Hippocampal formation (tissue), 2 donors: Measurements from ENCODE around the gene ASTN2.
"Not testable (repeated sequence)": the region's sequence is repeated elsewhere in the genome, so short reads cannot be mapped to it uniquely, and the experiment has no call there.

Source experiments
- DNase-seq, 2 donors: peaks; one replicate each; lab custom pipeline; 2025; lab: John Stamatoyannopoulos, UW

Gene ASTN2

GRCh38 chr9:116924462-116925110 is 490.3 kb downstream of the ASTN2 start:
- no peak for DNase-seq

DNA sequence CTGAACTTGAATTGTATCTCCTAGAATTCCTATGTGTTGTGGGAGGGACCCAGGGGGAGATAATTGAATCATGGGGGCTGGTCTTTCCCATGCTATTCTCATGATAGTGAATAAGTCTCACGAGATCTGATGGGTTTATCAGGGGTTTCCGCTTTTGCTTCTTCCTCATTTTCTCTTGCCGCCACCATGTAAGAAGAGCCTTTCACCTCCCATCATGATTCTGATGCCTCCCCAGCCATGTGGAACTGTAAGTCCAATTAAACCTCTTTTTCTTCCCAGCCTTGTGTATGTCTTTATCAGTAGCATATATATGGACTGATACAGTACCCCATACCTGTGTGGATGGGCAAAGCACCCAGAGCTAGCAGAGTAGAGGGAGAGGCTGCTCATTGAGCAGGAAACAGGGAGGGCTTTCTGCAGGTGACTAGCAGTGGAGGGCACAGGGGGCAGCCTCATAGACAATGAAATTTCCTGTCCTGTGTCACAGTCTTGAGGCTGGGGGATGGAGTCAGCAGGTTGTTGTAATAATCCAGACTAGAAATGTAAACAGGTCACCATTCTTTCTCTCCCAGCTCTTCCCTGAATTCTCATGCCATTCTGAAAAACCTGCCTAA is 496.9 kb downstream of the ASTN2 start:
- DNase-seq = not testable (repeated sequence)

GRCh38 chr9:116913536-116913935 is 501.3 kb downstream of the ASTN2 start:
- DNase-seq = peak in 1 of 2 donors; percentile 28

DNA sequence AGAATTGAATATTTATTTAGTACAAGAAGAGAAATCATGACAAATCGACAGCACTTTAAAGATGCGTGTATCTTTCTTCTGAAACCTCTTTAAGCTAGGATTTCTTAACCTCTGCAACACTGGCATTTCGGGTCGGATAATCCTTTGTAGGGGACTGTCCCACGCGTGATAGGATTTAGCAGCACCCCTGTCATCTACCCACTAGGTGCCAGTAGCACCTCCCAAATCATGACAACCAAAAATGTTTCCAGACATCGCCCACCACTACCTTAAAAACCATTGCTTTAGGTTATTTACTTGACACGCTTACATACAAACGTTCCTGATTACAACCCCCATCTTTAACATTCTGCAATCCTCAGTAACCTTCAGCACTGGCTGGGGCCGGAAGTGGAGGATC is 504.7 kb downstream of the ASTN2 start:
- no peak for DNase-seq

DNA sequence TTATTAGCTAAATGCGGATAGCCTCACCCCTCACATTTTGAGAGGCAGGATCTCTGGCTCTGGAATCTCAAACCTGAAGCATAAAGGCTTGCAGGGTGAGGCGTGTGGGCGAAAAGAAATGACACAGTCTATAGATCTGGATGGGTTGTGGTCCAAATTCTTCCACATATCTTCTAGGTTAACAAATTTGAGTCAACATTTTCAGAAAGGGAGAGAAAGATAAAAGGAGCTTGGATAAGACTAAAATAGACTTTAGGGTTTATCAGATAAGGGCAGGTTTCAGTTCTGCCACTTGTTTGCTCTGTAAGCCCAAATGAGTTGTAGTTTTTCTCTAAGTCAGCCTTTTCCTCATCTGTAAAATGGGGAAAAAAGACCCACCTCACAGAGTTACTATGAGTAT is 506.9 kb downstream of the ASTN2 start:
- no peak for DNase-seq

DNA sequence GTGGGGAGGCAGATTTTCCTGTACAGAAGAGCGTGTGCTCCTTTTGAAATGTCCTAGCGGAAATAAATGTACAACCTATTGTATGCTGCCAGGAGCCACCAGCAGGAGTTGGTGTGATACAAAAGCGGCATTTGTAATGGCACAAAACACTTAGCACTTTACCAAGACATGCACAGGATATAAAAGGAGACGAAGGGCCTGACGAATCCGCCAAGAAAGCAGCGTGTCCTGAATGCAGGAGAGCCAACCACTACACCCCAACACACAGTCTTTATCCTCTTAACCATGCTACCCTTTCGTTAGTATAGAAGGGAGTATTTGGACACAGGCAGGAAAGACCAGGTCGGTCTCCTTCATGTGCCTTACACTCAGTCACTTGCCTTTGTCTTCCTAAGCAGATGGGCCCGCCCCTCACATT is 509.7 kb downstream of the ASTN2 start:
- peak; percentile 20 to 66 for DNase-seq

DNA sequence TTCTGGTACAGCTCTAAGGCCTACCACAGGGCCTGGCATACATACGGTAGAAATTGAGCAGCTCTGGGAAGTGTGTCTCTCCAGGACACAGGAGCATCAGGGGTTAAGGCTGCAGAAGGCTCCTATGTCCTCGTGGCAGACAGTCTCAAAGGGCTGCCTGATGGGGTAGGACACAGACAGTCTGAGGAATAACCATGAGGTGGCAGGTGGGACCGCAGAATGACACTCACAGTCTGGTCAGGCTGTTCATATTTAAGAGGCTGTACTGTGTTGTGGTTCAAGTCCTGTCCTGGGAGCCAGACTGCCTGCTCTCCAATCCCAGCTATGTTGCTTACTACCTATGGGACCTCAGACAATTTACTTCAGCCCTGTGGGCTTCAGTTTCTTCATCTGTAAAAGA is 510.7 kb downstream of the ASTN2 start:
- DNase-seq = no peak

- no peak for DNase-seq
These were observed 513.6 kb downstream of the ASTN2 start for GRCh38 chr9:116901260-116901659.

DNA sequence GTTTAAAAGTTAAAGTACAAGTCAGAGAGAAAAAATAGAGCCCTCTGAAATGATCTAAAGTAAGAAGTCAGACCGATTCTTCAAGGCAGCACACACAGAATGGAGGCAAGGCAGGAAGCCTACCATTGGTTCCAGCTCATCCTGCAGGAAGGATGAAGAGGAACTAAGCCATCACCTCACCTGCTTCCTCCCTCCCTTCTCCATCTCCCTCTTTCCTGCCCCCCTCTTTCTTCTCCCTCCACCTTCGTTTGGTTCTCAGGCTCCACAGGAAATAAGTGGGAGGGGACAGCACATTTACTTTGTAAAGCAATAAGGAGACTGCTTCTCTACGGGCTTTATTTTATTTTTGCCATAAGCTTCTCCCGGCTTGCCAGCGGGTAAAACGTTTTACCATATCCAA is 514.3 kb downstream of the ASTN2 start:
- DNase-seq = no peak

DNA sequence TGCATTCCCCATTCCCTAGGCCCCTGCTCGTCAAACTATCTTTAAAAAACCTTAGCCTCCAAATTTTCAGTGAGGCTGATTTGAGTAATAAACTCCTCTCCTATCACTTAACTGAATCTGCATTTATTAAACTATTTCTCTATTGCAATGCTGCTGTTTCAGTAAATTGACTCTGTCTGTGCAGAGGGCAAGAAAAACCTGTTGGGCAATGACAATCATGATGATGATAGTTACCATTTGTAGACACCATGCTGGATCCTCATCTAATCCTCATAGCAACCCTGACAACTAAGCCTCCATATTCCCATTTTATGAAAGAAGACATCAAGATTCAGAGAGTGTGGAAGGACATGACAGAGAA is 514.9 kb downstream of the ASTN2 start:
- DNase-seq = no peak

GRCh38 chr9:116899337-116900006 is 515.4 kb downstream of the ASTN2 start:
- no peak for DNase-seq

- not testable (repeated sequence) for DNase-seq
These were observed 516.7 kb downstream of the ASTN2 start for GRCh38 chr9:116898131-116898530.

GRCh38 chr9:116897201-116897600 is 517.7 kb downstream of the ASTN2 start:
- no peak for DNase-seq

- DNase-seq = no peak
These were observed 518.9 kb downstream of the ASTN2 start for GRCh38 chr9:116895961-116896360.

GRCh38 chr9:116891424-116891823 is 523.4 kb downstream of the ASTN2 start:
- no peak for DNase-seq

DNA sequence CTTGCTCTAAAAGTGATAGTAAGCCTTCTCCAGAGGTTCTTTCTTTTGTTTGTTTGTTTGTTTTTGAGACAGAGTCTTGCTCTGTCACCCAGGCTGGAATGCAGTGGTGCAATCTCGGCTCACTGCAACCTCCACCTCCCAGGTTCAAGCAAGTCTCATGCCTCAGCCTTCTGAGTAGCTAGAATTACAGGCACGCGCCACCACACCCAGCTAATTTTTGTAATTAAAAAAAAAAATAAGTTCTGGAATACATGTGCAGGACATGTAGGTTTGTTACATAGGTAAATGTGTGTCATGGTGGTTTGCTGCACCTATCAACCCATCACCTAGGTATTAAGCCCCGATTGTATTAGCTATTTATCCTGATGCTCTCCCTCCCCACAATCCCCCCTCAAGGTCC is 526.4 kb downstream of the ASTN2 start:
- DNase-seq = not testable (repeated sequence)

GRCh38 chr9:116888066-116888465 is 526.8 kb downstream of the ASTN2 start:
- no peak for DNase-seq

- DNase-seq = no peak
These were observed 531.2 kb downstream of the ASTN2 start for GRCh38 chr9:116883676-116884075.

GRCh38 chr9:116877072-116877471 is 537.8 kb downstream of the ASTN2 start:
- no peak for DNase-seq

- no peak for DNase-seq
These were observed 539.3 kb downstream of the ASTN2 start for GRCh38 chr9:116875576-116875975.

GRCh38 chr9:116873937-116874914 is 540.6 kb downstream of the ASTN2 start:
- DNase-seq = no peak

GRCh38 chr9:116873491-116873890 is 541.4 kb downstream of the ASTN2 start:
- no peak for DNase-seq
